Mesenchymal stem cell (in vitro differentiated cells and primary cell): ENCODE measurements around the gene USP3.

Experiments used
- DNase-seq: peaks from one replicate; pipeline ENCODE4 v3.0.0-alpha.2; 2013
- H2AFZ ChIP-seq: one replicate; pipeline ENCODE4 v1.6.1; 2013; ENCODE audit warnings: low read depth, mild to moderate bottlenecking, control low read depth, inconsistent platforms, low read length, moderate library complexity
- H2AK5ac ChIP-seq: 2 replicates; pipeline ENCODE4 v1.6.1; 2013; ENCODE audit warnings: low read length, moderate library complexity, mild to moderate bottlenecking, inconsistent platforms; ENCODE audit not compliant: severe bottlenecking
- H2BK120ac ChIP-seq: one replicate; pipeline ENCODE4 v1.6.1; 2013; ENCODE audit warnings: low read depth, mild to moderate bottlenecking, inconsistent platforms, low read length, moderate library complexity
- H2BK12ac ChIP-seq, 2 experiments: one replicate each; pipeline ENCODE4 v1.6.1; 2013; ENCODE audit warnings: inconsistent platforms in 2 of 2, low read length in 2 of 2, mild to moderate bottlenecking in 2 of 2, moderate library complexity in 2 of 2, control low read depth in 1 of 2
- H2BK15ac ChIP-seq: one replicate; pipeline ENCODE4 v1.6.1; 2013; ENCODE audit warnings: mild to moderate bottlenecking, low read depth, inconsistent platforms; ENCODE audit not compliant: poor library complexity, severe bottlenecking
- H2BK5ac ChIP-seq: 2 replicates; pipeline ENCODE4 v1.6.1; 2013; ENCODE audit warnings: low read depth, mild to moderate bottlenecking, low read length, control low read depth, inconsistent platforms; ENCODE audit not compliant: poor library complexity, severe bottlenecking
- H3K14ac ChIP-seq, 2 experiments: one replicate each; pipeline ENCODE4 v1.6.1; 2013; ENCODE audit warnings: inconsistent platforms in 2 of 2, low read length in 2 of 2, control low read depth in 1 of 2, mild to moderate bottlenecking in 1 of 2, moderate library complexity in 1 of 2
- H3K18ac ChIP-seq, 2 experiments: one replicate each; pipeline ENCODE4 v1.6.1; 2013; ENCODE audit warnings: inconsistent platforms in 2 of 2, low read length in 2 of 2, control low read depth in 1 of 2, low read depth in 1 of 2, mild to moderate bottlenecking in 1 of 2
- H3K23ac ChIP-seq, 2 experiments: one replicate each; pipeline ENCODE4 v1.6.1; 2013; ENCODE audit warnings: inconsistent platforms in 2 of 2, low read length in 2 of 2, mild to moderate bottlenecking in 2 of 2, moderate library complexity in 2 of 2, control low read depth in 1 of 2
- H3K27ac ChIP-seq: 2 replicates; pipeline ENCODE4 v1.5.1; 2013; ENCODE audit warnings: mild to moderate bottlenecking, moderate library complexity, low read length, control low read depth, inconsistent platforms; ENCODE audit not compliant: poor library complexity, severe bottlenecking
- H3K27me3 ChIP-seq, 2 experiments: 2 replicates each; pipeline versions ENCODE4 v1.6.1 to v1.7.0; 2013; ENCODE audit warnings: low read length in 2 of 2, mild to moderate bottlenecking in 2 of 2, moderate library complexity in 2 of 2, control low read depth in 1 of 2, inconsistent platforms in 1 of 2; ENCODE audit not compliant: control insufficient read depth in 1 of 2, insufficient read depth in 1 of 2
- H3K36me3 ChIP-seq, 2 experiments: 2 replicates each; pipeline versions ENCODE4 v1.6.1 to v1.7.0; 2013; ENCODE audit warnings: low read length in 2 of 2, control low read depth in 1 of 2, inconsistent platforms in 1 of 2, low read depth in 1 of 2, mild to moderate bottlenecking in 1 of 2; ENCODE audit not compliant: insufficient read depth in 2 of 2, control insufficient read depth in 1 of 2
- H3K4ac ChIP-seq, 2 experiments: one replicate each; pipeline ENCODE4 v1.6.1; 2013; ENCODE audit warnings: inconsistent platforms in 2 of 2, low read length in 2 of 2, mild to moderate bottlenecking in 2 of 2, moderate library complexity in 2 of 2, control low read depth in 1 of 2, low read depth in 1 of 2
- H3K4me1 ChIP-seq: 2 replicates; pipeline ENCODE4 v1.6.1; 2013; ENCODE audit warnings: low read depth, low read length, control low read depth; ENCODE audit not compliant: control insufficient read depth, insufficient read depth
- H3K4me2 ChIP-seq: 2 replicates; pipeline ENCODE4 v1.6.1; 2013; ENCODE audit warnings: low read length, mild to moderate bottlenecking, inconsistent platforms; ENCODE audit not compliant: poor library complexity, severe bottlenecking
- H3K4me3 ChIP-seq, 2 experiments: 2 replicates each; pipeline versions ENCODE4 v1.5.1 to v1.7.0; 2013; ENCODE audit warnings: low read length in 2 of 2, mild to moderate bottlenecking in 2 of 2, control low read depth in 1 of 2, low read depth in 1 of 2; ENCODE audit not compliant: insufficient read depth in 1 of 2
- H3K79me1 ChIP-seq: replicated peaks from 2 replicates; pipeline ENCODE4 v1.6.1; 2013; ENCODE audit warnings: mild to moderate bottlenecking, control low read depth, low read length, inconsistent platforms; ENCODE audit not compliant: poor library complexity, severe bottlenecking
- H3K9ac ChIP-seq: 2 replicates; pipeline ENCODE4 v1.7.0; 2013; ENCODE audit warnings: mild to moderate bottlenecking, low read length, moderate library complexity
- H3K9me3 ChIP-seq: 2 replicates; pipeline ENCODE4 v1.7.0; 2013; ENCODE audit warnings: mild to moderate bottlenecking, low read length; ENCODE audit not compliant: control insufficient read depth
- H4K8ac ChIP-seq: one replicate; pipeline ENCODE4 v1.6.1; 2013; ENCODE audit warnings: inconsistent platforms, mild to moderate bottlenecking, low read length, moderate library complexity
- H4K91ac ChIP-seq: one replicate; pipeline ENCODE4 v1.6.1; 2013; ENCODE audit warnings: mild to moderate bottlenecking, low read length, inconsistent platforms
- WGBS: methylation state at CpG from one replicate; pipeline ENCODE4 v1.1.7; 2013; ENCODE audit warnings: mixed read lengths; 5-methylcytosine and 5-hydroxymethylcytosine counted together

The USP3 gene

DNA sequence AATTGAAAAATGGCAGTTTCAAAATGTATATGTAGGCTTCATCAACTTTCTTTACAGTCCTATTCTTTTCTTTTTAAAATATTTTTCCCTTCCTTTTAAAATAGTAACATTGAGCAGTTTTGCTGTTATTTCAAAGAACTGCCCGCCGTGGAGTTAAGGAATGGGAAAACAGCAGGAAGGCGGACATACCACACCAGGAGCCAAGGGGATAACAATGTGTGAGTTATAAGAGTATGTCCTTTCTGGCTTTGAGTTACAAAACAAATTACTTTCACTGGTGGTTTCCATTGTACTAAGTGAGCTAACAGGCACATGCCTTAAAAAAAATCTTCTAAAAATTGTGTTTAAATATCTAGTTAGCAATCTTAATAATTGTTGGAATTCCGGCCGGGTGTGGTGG, 55.4 kb downstream of the USP3 start:
- H3K4me2 ChIP-seq, result no peak overlapping the region
- H2AK5ac ChIP-seq, result no peak overlapping the region
- no peak overlapping the region for H4K8ac ChIP-seq
- H3K9ac ChIP-seq, result no peak overlapping the region
- H3K4me3 ChIP-seq, result no peak overlapping the region
- H3K14ac ChIP-seq, result no peak overlapping the region
- no peak overlapping the region for H2BK5ac ChIP-seq
- no peak overlapping the region for H3K23ac ChIP-seq
- no peak for DNase-seq
- 92% methylated on average over 5 of the region's 5 CpGs for WGBS
- H2BK120ac ChIP-seq, result no peak overlapping the region
- H3K27me3 ChIP-seq, result no peaks in the 10 kb centered on the region
- H3K4me1 ChIP-seq, result peaks cover 14% of the 10 kb centered on the region
- H3K18ac ChIP-seq, result no peak overlapping the region
- peaks cover 15% of the 10 kb centered on the region for H3K79me1 ChIP-seq
- no peaks in the 10 kb centered on the region for H3K9me3 ChIP-seq
- H2AFZ ChIP-seq, result no peak overlapping the region
- H3K36me3 ChIP-seq, result peaks cover 15 to 77% of the 10 kb centered on the region in 2 experiments
- H3K4ac ChIP-seq, result no peak overlapping the region
- H4K91ac ChIP-seq, result no peak overlapping the region
- no peak overlapping the region for H2BK15ac ChIP-seq
- no peak overlapping the region for H2BK12ac ChIP-seq
- H3K27ac ChIP-seq, result no peak overlapping the region

DNA sequence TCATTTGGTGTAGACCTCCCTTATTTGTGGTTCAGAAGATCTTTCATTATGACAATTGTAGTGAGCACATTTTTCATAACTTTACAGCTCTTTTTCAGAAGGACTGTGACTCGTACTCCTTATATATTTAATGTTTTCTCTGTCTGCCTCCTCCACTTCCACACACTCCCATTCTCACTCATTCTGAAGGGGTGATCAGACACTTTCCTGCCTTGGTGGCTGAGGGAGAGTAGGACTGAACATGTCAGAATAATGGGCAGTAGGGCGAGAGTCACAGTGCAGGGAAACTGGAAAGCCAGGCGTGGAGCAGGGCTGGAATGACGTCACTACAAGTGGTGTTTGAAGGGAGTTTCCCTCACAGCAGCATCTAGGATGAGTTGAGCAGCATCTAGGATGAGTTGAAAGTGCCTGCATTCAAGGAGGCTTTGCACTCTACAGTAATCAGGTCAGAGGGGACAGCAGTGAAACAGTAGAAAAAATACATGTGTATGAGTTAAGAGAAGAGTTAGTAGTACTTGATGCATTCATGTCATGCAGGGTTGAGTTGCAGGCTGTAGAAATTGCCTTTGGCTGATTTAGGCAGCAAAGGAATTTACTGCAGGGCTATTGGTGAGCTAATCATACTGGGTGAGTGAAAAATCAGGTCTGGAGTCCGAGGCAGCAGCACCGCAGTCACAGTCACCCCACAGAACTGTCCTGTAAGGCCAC, 56.5 kb downstream of the USP3 start:
- Histone ChIP-seq H2BK120ac (no peak overlapping the region), H3K27me3 (no peaks in the 10 kb centered on the region), H3K14ac (no peak overlapping the region), H2BK5ac (no peak overlapping the region), H3K4ac (no peak overlapping the region), H4K8ac (no peak overlapping the region), H3K9me3 (no peaks in the 10 kb centered on the region), H3K4me3 (no peak overlapping the region), H2AK5ac (no peak overlapping the region), H2BK12ac (no peak overlapping the region), H2BK15ac (no peak overlapping the region), H3K18ac (no peak overlapping the region), H3K79me1 (peaks cover 14% of the 10 kb centered on the region), H3K4me2 (no peak overlapping the region), H3K27ac (no peak overlapping the region), H3K9ac (no peak overlapping the region), H2AFZ (no peak overlapping the region), H3K4me1 (peaks cover 14% of the 10 kb centered on the region), H3K36me3 (peaks cover 15 to 84% of the 10 kb centered on the region in 2 experiments), H4K91ac (no peak overlapping the region), H3K23ac (no peak overlapping the region)
- DNase-seq, result peak; percentile 25
- WGBS, result 82% methylated on average over 5 of the region's 6 CpGs

DNA sequence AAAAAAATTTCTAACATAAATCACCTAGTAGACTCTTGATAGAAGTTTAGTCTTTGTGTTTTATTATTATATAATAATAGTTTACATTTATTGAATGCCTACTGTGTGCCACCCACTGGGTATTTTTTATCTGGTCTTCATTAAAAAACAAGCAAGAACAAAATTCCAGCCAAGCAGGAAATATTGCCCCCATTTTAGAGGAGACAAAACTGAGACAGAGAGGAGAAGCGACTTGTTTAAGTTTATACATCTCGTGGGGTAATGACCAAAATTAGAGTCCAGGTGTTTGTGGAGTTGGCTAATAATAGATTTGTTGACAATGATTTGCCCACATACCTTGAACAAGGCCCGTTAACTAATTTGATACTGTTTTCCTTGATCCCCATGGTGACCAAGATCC, 59.7 kb downstream of the USP3 start:
- Histone ChIP-seq H2BK120ac (no peak overlapping the region), H3K4me1 (peaks cover 6% of the 10 kb centered on the region), H3K23ac (no peak overlapping the region), H2BK5ac (no peak overlapping the region), H2BK12ac (no peak overlapping the region), H3K36me3 (peaks cover 16 to 86% of the 10 kb centered on the region in 2 experiments), H3K9me3 (no peaks in the 10 kb centered on the region), H3K18ac (no peak overlapping the region), H3K27me3 (no peaks in the 10 kb centered on the region), H3K27ac (no peak overlapping the region), H4K91ac (no peak overlapping the region), H2BK15ac (no peak overlapping the region), H3K9ac (no peak overlapping the region), H4K8ac (no peak overlapping the region), H2AFZ (no peak overlapping the region), H2AK5ac (no peak overlapping the region), H3K79me1 (peaks cover 8% of the 10 kb centered on the region), H3K4ac (no peak overlapping the region), H3K4me3 (no peak overlapping the region), H3K4me2 (no peak overlapping the region), H3K14ac (no peak overlapping the region)
- DNase-seq, result no peak
- WGBS, result 65% methylated on average over 3 of the region's 3 CpGs

DNA sequence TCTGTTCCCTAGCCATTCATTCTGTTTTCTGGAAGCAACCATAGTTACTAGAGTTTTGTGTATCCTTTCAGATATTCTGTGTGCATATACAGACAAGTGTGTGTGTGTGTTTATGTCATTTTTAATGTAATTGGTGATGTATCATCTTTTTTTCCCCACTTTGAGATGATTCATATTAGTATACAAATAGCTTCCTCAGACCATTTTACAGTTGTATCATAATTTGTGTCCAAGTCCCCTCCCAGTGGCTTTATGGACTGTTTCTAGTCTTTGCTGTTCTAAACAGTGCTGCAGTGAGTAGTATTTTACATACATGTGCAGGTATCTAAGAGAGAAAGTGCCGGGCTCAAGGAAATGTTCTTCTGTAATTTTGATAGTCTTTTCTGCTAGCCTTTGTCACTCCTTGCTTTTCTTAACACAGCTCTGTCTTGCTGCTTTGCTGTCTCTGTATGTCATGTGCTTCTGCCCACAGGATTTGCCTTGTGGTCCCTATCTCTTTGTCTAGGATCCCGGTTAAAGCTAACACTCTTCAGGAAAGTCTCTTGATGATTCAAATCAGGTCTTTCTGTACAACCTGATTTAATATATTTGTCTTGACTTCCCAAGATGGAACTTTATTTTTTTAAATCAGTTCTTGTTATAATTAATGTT, 61.3 kb downstream of the USP3 start:
- H3K36me3 ChIP-seq, result peaks cover 23 to 86% of the 10 kb centered on the region in 2 experiments
- H3K27me3 ChIP-seq, result no peaks in the 10 kb centered on the region
- no peak overlapping the region for H3K14ac ChIP-seq
- no peak for DNase-seq
- peaks cover 5% of the 10 kb centered on the region for H3K4me1 ChIP-seq
- no peak overlapping the region for H2BK5ac ChIP-seq
- no peak overlapping the region for H2AFZ ChIP-seq
- H3K9ac ChIP-seq, result peak overlapping the region; percentile 3
- H3K9me3 ChIP-seq, result no peaks in the 10 kb centered on the region
- no peak overlapping the region for H3K4me2 ChIP-seq
- H3K23ac ChIP-seq, result no peak overlapping the region
- H3K18ac ChIP-seq, result no peak overlapping the region
- H3K4ac ChIP-seq, result no peak overlapping the region
- 95% methylated on average over 1 of the region's 2 CpGs for WGBS
- H3K27ac ChIP-seq, result no peak overlapping the region
- H3K79me1 ChIP-seq, result peaks cover 15% of the 10 kb centered on the region
- H4K8ac ChIP-seq, result no peak overlapping the region
- no peak overlapping the region for H2BK15ac ChIP-seq
- no peak overlapping the region for H4K91ac ChIP-seq
- no peak overlapping the region for H3K4me3 ChIP-seq
- H2BK12ac ChIP-seq, result no peak overlapping the region
- H2BK120ac ChIP-seq, result no peak overlapping the region
- H2AK5ac ChIP-seq, result no peak overlapping the region
